ENCODE data around the gene ZNF544.
A peak's percentile ranks its signal among the peaks of the same experiment; 100 is the strongest.
"Not testable (repeated sequence)": the region's sequence is repeated elsewhere in the genome, so short reads cannot be mapped to it uniquely, and the experiment has no call there.

The ZNF544 gene

GRCh38 chr19:58258259-58258658 is 29.5 kb downstream of the ZNF544 start:
- DNase-seq: not testable (repeated sequence)

GRCh38 chr19:58261600-58261967 is 32.9 kb downstream of the ZNF544 start:
- no peak for DNase-seq

- DNase-seq: no peak
Observed at GRCh38 chr19:58261968-58262921, 33.5 kb downstream of the ZNF544 start.

GRCh38 chr19:58262922-58263296 is 34.2 kb downstream of the ZNF544 start:
- no peak for DNase-seq

- no peak for DNase-seq
Observed at GRCh38 chr19:58265100-58265499, 36.4 kb downstream of the ZNF544 start.

GRCh38 chr19:58268344-58268743 is 39.6 kb downstream of the ZNF544 start:
- DNase-seq: no peak

- no peak for DNase-seq
Observed at GRCh38 chr19:58274771-58275201, 46.1 kb downstream of the ZNF544 start.

GRCh38 chr19:58275564-58275963 is 46.9 kb downstream of the ZNF544 start:
- DNase-seq: no peak

- no peak for DNase-seq
Observed at GRCh38 chr19:58277197-58277596, 48.5 kb downstream of the ZNF544 start.

- DNase-seq: no peak
Observed at GRCh38 chr19:58277748-58278540, 49.2 kb downstream of the ZNF544 start.

- DNase-seq: peak; percentile 94
Observed at GRCh38 chr19:58278541-58279041, 49.9 kb downstream of the ZNF544 start, which contains the start of gene ZNF8. TSS of gene ZNF8 (plus strand) at chr19:58278955. CDS start at chr19:58279082, 127 bp downstream.

GRCh38 chr19:58279042-58279924 is 50.6 kb downstream of the ZNF544 start:
- peak; percentile 32 for DNase-seq

- no peak for DNase-seq
Observed at GRCh38 chr19:58279925-58280316, 51.2 kb downstream of the ZNF544 start.

GRCh38 chr19:58284199-58284598 is 55.5 kb downstream of the ZNF544 start:
- no peak for DNase-seq

- no peak for DNase-seq
Observed at GRCh38 chr19:58291943-58292342, 63.2 kb downstream of the ZNF544 start.

GRCh38 chr19:58294743-58295374 is 66.1 kb downstream of the ZNF544 start:
- DNase-seq: no peak

GRCh38 chr19:58296104-58296503 is 67.4 kb downstream of the ZNF544 start:
- DNase-seq: no peak

- DNase-seq: no peak
Observed at GRCh38 chr19:58300620-58301019, 71.9 kb downstream of the ZNF544 start.

GRCh38 chr19:58304255-58304654 is 75.5 kb downstream of the ZNF544 start:
- no peak for DNase-seq

GRCh38 chr19:58304748-58305064 is 76.0 kb downstream of the ZNF544 start:
- no peak for DNase-seq

GRCh38 chr19:58305065-58305931 is 76.6 kb downstream of the ZNF544 start, which contains the start of gene ERVK3-1:
TSS of gene ERVK3-1 (plus strand) at chr19:58305377. CDS start at chr19:58312169, 6,792 bp downstream.
- peak; percentile 90 for DNase-seq

Data from stimulated activated CD4-positive, alpha-beta T cell treated with anti-CD3 and anti-CD28 coated beads, Interleukin-12 subunit alpha, Interleukin-12 subunit beta, amount 100 ng/mL, for 4 hours (primary cell).